Retinal pigment epithelial cell (primary cell): Measurements from ENCODE around the gene ZNF830.
A peak's percentile ranks its signal among the peaks of the same experiment; 100 is the strongest.
"Not testable (repeated sequence)": the region's sequence is repeated elsewhere in the genome, so short reads cannot be mapped to it uniquely, and the experiment has no call there.

Experiments
- DNase-seq: peaks from one replicate; pipeline ENCODE4 v3.0.0-alpha.2; 2010; ENCODE audit warnings: low read depth
- H3K4me3 ChIP-seq: 2 replicates; pipeline ENCODE4 v1.5.1; 2011; ENCODE audit warnings: mild to moderate bottlenecking, low read length, control low read depth, moderate library complexity
- TF ChIP-seq, protein P1 (sequence below): conservative IDR thresholded peaks from 2 replicates; pipeline ENCODE4 v1.5.1; 2011; ENCODE audit warnings: low read depth, low read length, control low read depth, inconsistent platforms

The ZNF830 gene

DNA sequence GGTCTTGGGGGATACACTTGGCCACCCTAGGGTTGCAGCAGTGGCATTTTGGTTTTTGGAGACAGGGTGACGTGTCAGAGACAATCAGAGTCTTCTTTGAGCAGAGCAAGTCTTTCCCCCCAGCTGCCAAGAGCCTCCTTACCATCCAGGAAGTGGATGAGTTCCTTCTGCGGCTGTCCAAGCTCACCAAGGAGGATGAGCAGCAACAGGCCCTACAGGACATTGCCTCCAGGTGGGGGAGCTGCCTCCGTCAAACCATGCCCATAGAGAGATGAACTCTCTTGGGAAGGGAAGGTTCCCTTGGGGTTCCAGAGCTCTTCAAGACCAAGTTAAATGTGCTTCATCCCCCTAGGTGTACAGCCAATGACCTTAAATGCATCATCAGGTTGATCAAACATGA, 30.3 kb downstream of the ZNF830 start:
- H3K4me3 ChIP-seq = no peak overlapping the region
- TF ChIP-seq, protein P1, sequence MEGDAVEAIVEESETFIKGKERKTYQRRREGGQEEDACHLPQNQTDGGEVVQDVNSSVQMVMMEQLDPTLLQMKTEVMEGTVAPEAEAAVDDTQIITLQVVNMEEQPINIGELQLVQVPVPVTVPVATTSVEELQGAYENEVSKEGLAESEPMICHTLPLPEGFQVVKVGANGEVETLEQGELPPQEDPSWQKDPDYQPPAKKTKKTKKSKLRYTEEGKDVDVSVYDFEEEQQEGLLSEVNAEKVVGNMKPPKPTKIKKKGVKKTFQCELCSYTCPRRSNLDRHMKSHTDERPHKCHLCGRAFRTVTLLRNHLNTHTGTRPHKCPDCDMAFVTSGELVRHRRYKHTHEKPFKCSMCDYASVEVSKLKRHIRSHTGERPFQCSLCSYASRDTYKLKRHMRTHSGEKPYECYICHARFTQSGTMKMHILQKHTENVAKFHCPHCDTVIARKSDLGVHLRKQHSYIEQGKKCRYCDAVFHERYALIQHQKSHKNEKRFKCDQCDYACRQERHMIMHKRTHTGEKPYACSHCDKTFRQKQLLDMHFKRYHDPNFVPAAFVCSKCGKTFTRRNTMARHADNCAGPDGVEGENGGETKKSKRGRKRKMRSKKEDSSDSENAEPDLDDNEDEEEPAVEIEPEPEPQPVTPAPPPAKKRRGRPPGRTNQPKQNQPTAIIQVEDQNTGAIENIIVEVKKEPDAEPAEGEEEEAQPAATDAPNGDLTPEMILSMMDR = no peak
- DNase-seq = no peak

DNA sequence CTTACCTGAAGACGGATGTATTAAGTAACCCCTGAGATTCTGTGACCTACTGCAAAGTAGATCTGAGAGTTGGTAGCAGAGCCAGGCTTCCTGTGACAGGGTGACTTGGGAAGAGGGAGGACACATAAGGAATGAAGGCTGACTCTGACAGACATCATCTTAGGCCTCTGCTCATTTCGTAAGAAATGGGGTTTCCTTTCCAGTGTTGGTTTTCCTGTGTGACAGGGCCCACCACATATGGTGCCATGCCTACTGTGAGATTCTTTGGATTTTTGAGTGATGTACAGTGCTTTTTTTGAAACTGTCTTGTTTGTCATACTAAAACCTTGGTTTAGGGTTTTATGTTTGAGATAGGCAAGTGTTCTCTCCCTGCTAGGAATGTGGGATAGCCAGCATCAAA, 31.7 kb downstream of the ZNF830 start:
- H3K4me3 ChIP-seq = no peak overlapping the region
- TF ChIP-seq, protein P1 = no peak
- DNase-seq = no peak

- TF ChIP-seq, protein P1 = no peak
- no peak for DNase-seq
- no peak overlapping the region for H3K4me3 ChIP-seq
These were observed 35.3 kb downstream of the ZNF830 start for GRCh38 chr17:34996422-34997285.

DNA sequence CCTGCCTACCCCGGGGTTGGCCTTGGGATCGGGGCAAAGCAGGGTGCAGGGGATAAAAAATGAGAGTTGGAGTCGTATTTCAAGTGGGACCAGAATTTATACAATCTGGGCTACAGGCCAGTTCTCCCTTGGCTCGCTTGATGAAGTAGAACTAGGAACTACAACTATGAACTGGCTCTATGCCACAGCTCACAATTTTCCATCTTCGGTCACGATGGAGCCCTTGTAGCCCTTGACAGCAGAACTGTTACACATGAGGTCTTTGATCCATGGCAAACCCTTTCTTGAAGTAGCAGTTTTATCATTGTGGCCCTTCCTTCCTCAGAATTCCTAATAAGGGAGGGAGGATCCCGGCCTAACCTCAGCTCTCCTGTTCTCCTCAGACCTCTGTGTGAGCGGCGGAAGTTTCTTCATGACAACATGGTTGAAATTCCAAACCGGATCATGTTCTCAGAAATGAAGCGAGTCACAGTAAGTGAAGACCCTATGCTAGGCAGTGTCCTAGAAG, 36.1 kb downstream of the ZNF830 start:
- TF ChIP-seq, protein P1 = no peak
- no peak overlapping the region for H3K4me3 ChIP-seq
- peak; percentile 67 for DNase-seq

DNA sequence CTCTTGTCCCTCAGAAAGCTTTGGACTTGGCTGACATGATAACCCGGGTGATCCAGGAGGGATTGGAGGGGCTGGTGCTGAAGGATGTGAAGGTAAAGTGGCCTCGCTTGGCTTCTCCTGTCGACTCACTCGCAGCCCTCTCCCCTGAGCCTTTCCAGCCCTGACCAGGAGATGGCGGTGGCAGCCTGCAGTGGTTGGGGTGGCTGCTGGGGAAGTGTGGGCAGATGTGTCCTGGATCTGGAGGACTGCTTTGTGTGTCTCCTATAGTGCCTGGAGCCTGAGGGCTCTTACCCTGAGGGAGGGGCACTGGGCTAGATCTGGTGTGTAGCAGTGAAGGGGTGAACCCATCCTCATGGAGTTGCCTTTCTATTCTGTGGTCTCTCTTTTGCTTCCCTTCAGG, 36.9 kb downstream of the ZNF830 start:
- H3K4me3 ChIP-seq = no peak overlapping the region
- no peak for DNase-seq
- TF ChIP-seq, protein P1 = peak; percentile 93

DNA sequence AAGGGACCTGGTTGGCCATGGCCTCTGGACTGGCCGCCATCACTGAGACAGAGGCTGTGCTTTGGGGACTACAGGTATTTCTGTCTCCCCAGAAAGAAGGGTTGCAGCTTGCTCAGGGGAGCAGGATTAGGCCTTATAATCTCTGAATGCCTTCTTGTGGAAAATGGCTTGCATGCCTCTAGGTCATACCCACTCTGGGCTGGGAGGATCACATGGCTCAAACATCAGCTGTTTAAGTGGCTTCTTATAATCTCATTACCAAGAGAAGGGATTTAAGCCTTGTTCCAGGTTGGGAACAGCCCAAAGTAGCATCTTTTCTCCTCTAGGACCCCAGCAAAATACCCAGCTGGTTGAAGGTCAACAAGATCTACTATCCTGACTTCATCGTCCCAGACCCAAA, 38.1 kb downstream of the ZNF830 start:
- no peak overlapping the region for H3K4me3 ChIP-seq
- no peak for DNase-seq
- TF ChIP-seq, protein P1 = no peak

- DNase-seq, H3K4me3 ChIP-seq: not testable (repeated sequence)
These were observed 39.6 kb downstream of the ZNF830 start for GRCh38 chr17:35000965-35001364.
